ENCODE results near the gene TMEM178B. TPM values are rescaled to one million over a fixed set of nuclear protein-coding genes. Genes with fewer than 3 reads are reported as not detected.

Gene TMEM178B
- total RNA-seq, 1 donor from 2014 or later: 0.52 TPM

GRCh38 chr7:141349804-141350203 lies 275.9 kb downstream of the TMEM178B start:
- no peaks in the 10 kb centered on the region for H3K27me3 ChIP-seq (ENCODE audit: control insufficient read depth in 3 of 3, insufficient read depth in 3 of 3, low read length in 3 of 3)
- H3K27ac ChIP-seq (ENCODE audit: low read depth, low read length): no peak overlapping the region
- no peak overlapping the region for H3K9ac ChIP-seq (ENCODE audit: low read depth in 1 of 3, low read length in 3 of 3)
- H3K4me1 ChIP-seq (ENCODE audit: control insufficient read depth in 3 of 3, insufficient read depth in 3 of 3, low read length in 3 of 3): peaks cover 0 to 8% (median 2%) of the 10 kb centered on the region in 3 donors
- no peaks in the 10 kb centered on the region for H3K9me3 ChIP-seq (ENCODE audit: control insufficient read depth in 3 of 3, low read length in 3 of 3)
- H3K36me3 ChIP-seq (ENCODE audit: control insufficient read depth in 3 of 3, insufficient read depth in 3 of 3, low read length in 3 of 3): no peaks in the 10 kb centered on the region
- no peak overlapping the region for H3K4me3 ChIP-seq (ENCODE audit: low read length in 3 of 3)

GRCh38 chr7:141351175-141351574 lies 277.3 kb downstream of the TMEM178B start:
- Histone ChIP-seq H3K9me3 (ENCODE audit: control insufficient read depth in 3 of 3, low read length in 3 of 3) (no peaks in the 10 kb centered on the region), H3K9ac (ENCODE audit: low read depth in 1 of 3, low read length in 3 of 3) (no peak overlapping the region), H3K27ac (ENCODE audit: low read depth, low read length) (peak overlapping the region; percentile 50), H3K27me3 (ENCODE audit: control insufficient read depth in 3 of 3, insufficient read depth in 3 of 3, low read length in 3 of 3) (no peaks in the 10 kb centered on the region), H3K36me3 (ENCODE audit: control insufficient read depth in 3 of 3, insufficient read depth in 3 of 3, low read length in 3 of 3) (no peaks in the 10 kb centered on the region), H3K4me1 (ENCODE audit: control insufficient read depth in 3 of 3, insufficient read depth in 3 of 3, low read length in 3 of 3) (peaks cover 0 to 17% (median 2%) of the 10 kb centered on the region in 3 donors), H3K4me3 (ENCODE audit: low read length in 3 of 3) (no peak overlapping the region)

DNA sequence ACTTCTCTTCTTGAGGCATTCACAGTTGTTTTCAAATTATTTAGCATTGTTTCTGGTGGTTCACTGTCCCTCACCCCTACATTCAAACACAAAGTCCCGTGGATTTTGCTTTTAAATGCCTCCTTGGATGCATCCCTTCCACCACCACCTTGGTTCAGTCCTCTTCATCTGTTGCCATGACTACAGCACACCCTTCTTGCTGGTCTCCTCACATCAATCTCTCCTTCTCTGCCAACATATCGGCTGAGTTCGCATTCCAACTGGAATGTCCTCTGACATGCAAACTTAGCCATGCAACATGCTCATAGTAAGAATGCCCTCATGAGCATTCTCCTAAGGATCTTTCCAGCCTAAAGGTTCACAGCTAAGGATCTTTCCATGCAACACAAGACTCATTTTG lies 279.1 kb downstream of the TMEM178B start:
- H3K9me3 ChIP-seq (ENCODE audit: control insufficient read depth in 3 of 3, low read length in 3 of 3): no peaks in the 10 kb centered on the region
- no peak overlapping the region for H3K4me3 ChIP-seq (ENCODE audit: low read length in 3 of 3)
- H3K36me3 ChIP-seq (ENCODE audit: control insufficient read depth in 3 of 3, insufficient read depth in 3 of 3, low read length in 3 of 3): no peaks in the 10 kb centered on the region
- no peak overlapping the region for H3K9ac ChIP-seq (ENCODE audit: low read depth in 1 of 3, low read length in 3 of 3)
- no peak overlapping the region for H3K27ac ChIP-seq (ENCODE audit: low read depth, low read length)
- H3K27me3 ChIP-seq (ENCODE audit: control insufficient read depth in 3 of 3, insufficient read depth in 3 of 3, low read length in 3 of 3): no peaks in the 10 kb centered on the region
- H3K4me1 ChIP-seq (ENCODE audit: control insufficient read depth in 3 of 3, insufficient read depth in 3 of 3, low read length in 3 of 3): peaks cover 0 to 17% (median 2%) of the 10 kb centered on the region in 3 donors

- H3K36me3 ChIP-seq (ENCODE audit: control insufficient read depth in 3 of 3, insufficient read depth in 3 of 3, low read length in 3 of 3): no peaks in the 10 kb centered on the region
- H3K9ac ChIP-seq (ENCODE audit: low read depth in 1 of 3, low read length in 3 of 3): no peak overlapping the region
- peaks cover 0 to 17% (median 2%) of the 10 kb centered on the region in 3 donors for H3K4me1 ChIP-seq (ENCODE audit: control insufficient read depth in 3 of 3, insufficient read depth in 3 of 3, low read length in 3 of 3)
- H3K27ac ChIP-seq (ENCODE audit: low read depth, low read length): no peak overlapping the region
- H3K27me3 ChIP-seq (ENCODE audit: control insufficient read depth in 3 of 3, insufficient read depth in 3 of 3, low read length in 3 of 3): no peaks in the 10 kb centered on the region
- no peak overlapping the region for H3K4me3 ChIP-seq (ENCODE audit: low read length in 3 of 3)
- H3K9me3 ChIP-seq (ENCODE audit: control insufficient read depth in 3 of 3, low read length in 3 of 3): no peaks in the 10 kb centered on the region
Measured at GRCh38 chr7:141354251-141354650, 280.4 kb downstream of the TMEM178B start.

DNA sequence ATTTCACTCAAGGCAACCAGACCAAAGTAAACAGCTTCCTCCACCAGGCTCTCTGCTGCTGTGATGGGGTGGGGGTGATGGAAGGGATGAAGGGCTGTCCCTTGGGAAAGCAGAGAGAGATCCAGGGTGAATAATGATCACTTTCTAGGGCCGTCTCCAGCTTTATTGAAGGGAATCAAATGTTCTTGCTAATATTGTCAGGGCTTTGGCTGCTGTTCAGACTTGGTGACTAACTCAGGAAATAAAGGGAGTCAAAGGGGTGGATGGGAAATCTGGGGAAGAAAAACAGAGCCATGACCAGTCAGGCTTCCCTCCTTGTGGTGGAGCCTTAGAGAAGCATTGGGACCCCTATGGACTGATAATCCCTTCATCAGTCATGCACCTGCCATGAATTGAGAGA lies 281.2 kb downstream of the TMEM178B start:
- H3K27ac ChIP-seq (ENCODE audit: low read depth, low read length): no peak overlapping the region
- no peaks in the 10 kb centered on the region for H3K27me3 ChIP-seq (ENCODE audit: control insufficient read depth in 3 of 3, insufficient read depth in 3 of 3, low read length in 3 of 3)
- H3K9ac ChIP-seq (ENCODE audit: low read depth in 1 of 3, low read length in 3 of 3): no peak overlapping the region
- H3K4me3 ChIP-seq (ENCODE audit: low read length in 3 of 3): no peak overlapping the region
- H3K9me3 ChIP-seq (ENCODE audit: control insufficient read depth in 3 of 3, low read length in 3 of 3): no peaks in the 10 kb centered on the region
- H3K36me3 ChIP-seq (ENCODE audit: control insufficient read depth in 3 of 3, insufficient read depth in 3 of 3, low read length in 3 of 3): no peaks in the 10 kb centered on the region
- peaks cover 0 to 17% (median 2%) of the 10 kb centered on the region in 3 donors for H3K4me1 ChIP-seq (ENCODE audit: control insufficient read depth in 3 of 3, insufficient read depth in 3 of 3, low read length in 3 of 3)

DNA sequence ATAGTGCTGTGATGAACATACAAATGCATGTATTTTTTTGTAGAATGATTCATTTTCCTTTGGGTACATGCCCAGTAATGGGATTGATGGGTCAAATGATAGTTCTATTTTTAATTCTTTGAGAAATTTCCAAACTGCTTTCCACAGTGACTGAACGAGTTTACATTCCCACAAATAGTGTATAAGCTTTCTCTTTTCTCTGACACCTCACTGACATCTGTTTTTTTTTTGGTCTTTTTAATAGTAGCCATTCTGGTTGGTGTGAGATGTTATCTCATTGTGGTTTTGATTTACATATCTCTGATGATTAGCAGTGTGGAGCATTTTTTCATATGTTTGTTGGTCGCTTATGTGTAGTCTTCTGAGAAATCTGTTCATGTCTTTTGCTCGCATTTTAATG lies 282.3 kb downstream of the TMEM178B start:
- Histone ChIP-seq H3K9me3 (ENCODE audit: control insufficient read depth in 3 of 3, low read length in 3 of 3) (no peaks in the 10 kb centered on the region), H3K27me3 (ENCODE audit: control insufficient read depth in 3 of 3, insufficient read depth in 3 of 3, low read length in 3 of 3) (no peaks in the 10 kb centered on the region), H3K36me3 (ENCODE audit: control insufficient read depth in 3 of 3, insufficient read depth in 3 of 3, low read length in 3 of 3) (no peaks in the 10 kb centered on the region), H3K27ac (ENCODE audit: low read depth, low read length) (no peak overlapping the region), H3K4me3 (ENCODE audit: low read length in 3 of 3) (no peak overlapping the region), H3K9ac (ENCODE audit: low read depth in 1 of 3, low read length in 3 of 3) (no peak overlapping the region), H3K4me1 (ENCODE audit: control insufficient read depth in 3 of 3, insufficient read depth in 3 of 3, low read length in 3 of 3) (peaks cover 0 to 12% (median 2%) of the 10 kb centered on the region in 3 donors)

DNA sequence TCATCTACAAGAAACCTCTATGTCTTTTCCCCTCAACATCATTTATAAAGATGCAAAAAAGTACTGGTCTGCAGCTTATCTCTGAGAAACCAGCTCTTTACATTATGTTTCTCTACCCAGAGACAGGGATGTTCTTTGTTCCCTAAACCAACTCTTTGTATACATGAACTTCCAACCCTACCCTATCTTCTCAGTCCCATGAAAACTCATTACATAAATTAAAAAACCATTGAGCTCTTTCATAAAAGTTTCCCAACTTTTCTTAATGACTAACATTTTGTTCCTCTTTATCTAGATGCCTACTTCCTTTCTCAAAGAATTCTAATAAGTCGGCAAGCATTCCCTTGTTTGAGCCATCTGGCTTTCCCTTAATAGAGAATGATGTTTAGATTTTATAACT lies 284.5 kb downstream of the TMEM178B start:
- H3K9ac ChIP-seq (ENCODE audit: low read depth in 1 of 3, low read length in 3 of 3): no peak overlapping the region
- H3K36me3 ChIP-seq (ENCODE audit: control insufficient read depth in 3 of 3, insufficient read depth in 3 of 3, low read length in 3 of 3): no peaks in the 10 kb centered on the region
- H3K4me1 ChIP-seq (ENCODE audit: control insufficient read depth in 3 of 3, insufficient read depth in 3 of 3, low read length in 3 of 3): peaks cover 9 to 22% (median 12%) of the 10 kb centered on the region in 3 donors
- no peaks in the 10 kb centered on the region for H3K9me3 ChIP-seq (ENCODE audit: control insufficient read depth in 3 of 3, low read length in 3 of 3)
- H3K27me3 ChIP-seq (ENCODE audit: control insufficient read depth in 3 of 3, insufficient read depth in 3 of 3, low read length in 3 of 3): no peaks in the 10 kb centered on the region
- no peak overlapping the region for H3K4me3 ChIP-seq (ENCODE audit: low read length in 3 of 3)
- H3K27ac ChIP-seq (ENCODE audit: low read depth, low read length): no peak overlapping the region

DNA sequence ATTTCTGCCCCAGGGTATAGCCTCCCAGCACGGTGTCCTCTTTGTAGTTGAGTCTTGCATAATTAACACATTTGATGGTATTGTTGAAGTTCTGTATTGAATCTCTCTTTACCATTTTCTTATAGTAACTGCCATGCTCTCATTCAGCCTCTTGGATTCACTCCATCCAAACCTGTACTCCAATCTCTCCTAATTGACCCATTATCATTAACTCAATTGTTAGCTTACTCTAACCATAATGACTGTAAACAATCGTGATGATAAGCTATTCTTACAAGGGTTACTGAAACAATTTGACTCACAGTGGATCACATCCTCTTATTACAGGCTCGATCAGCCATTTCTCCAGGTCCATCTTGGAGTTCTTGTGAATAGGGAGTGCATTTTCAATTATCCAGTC lies 285.4 kb downstream of the TMEM178B start:
- Histone ChIP-seq H3K9me3 (ENCODE audit: control insufficient read depth in 3 of 3, low read length in 3 of 3) (no peaks in the 10 kb centered on the region), H3K27me3 (ENCODE audit: control insufficient read depth in 3 of 3, insufficient read depth in 3 of 3, low read length in 3 of 3) (no peaks in the 10 kb centered on the region), H3K27ac (ENCODE audit: low read depth, low read length) (no peak overlapping the region), H3K4me1 (ENCODE audit: control insufficient read depth in 3 of 3, insufficient read depth in 3 of 3, low read length in 3 of 3) (peaks cover 10 to 25% (median 12%) of the 10 kb centered on the region in 3 donors), H3K4me3 (ENCODE audit: low read length in 3 of 3) (no peak overlapping the region), H3K36me3 (ENCODE audit: control insufficient read depth in 3 of 3, insufficient read depth in 3 of 3, low read length in 3 of 3) (no peaks in the 10 kb centered on the region), H3K9ac (ENCODE audit: low read depth in 1 of 3, low read length in 3 of 3) (no peak overlapping the region)

DNA sequence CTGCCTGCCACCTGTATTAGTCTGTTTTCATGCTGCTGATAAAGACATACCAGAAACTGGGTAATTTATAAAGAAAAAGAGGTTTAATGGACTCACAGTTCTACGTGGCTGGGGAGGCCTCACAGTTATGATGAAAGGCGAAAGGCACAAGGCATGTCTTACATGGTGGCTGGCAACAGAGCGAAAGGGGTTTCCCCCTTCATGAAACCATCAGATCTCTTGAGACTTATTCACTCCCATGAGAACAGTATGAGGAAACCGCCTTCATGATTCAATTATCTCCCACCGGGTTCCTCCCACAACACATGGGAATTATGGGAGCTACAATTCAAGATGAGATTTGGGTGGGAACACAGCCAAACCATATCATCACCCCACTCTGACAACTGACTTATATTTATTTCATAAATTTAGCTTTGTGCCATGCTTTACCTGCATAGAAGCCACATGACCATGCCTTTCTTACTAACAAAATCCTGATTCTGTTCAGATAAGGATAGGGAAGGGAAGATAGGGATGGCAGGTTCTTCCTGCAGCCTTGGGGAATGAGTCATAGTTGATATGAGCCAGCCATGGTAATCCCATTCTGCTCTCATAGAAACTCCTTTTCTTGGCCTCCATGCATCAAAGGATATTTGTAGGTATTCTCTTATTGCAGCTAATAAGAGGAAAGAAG lies 286.0 kb downstream of the TMEM178B start:
- Histone ChIP-seq H3K27me3 (ENCODE audit: control insufficient read depth in 3 of 3, insufficient read depth in 3 of 3, low read length in 3 of 3) (no peaks in the 10 kb centered on the region), H3K9ac (ENCODE audit: low read depth in 1 of 3, low read length in 3 of 3) (no peak overlapping the region), H3K4me1 (ENCODE audit: control insufficient read depth in 3 of 3, insufficient read depth in 3 of 3, low read length in 3 of 3) (peaks cover 10 to 25% (median 10%) of the 10 kb centered on the region in 3 donors), H3K36me3 (ENCODE audit: control insufficient read depth in 3 of 3, insufficient read depth in 3 of 3, low read length in 3 of 3) (no peaks in the 10 kb centered on the region), H3K27ac (ENCODE audit: low read depth, low read length) (no peak overlapping the region), H3K4me3 (ENCODE audit: low read length in 3 of 3) (no peak overlapping the region), H3K9me3 (ENCODE audit: control insufficient read depth in 3 of 3, low read length in 3 of 3) (no peaks in the 10 kb centered on the region)

DNA sequence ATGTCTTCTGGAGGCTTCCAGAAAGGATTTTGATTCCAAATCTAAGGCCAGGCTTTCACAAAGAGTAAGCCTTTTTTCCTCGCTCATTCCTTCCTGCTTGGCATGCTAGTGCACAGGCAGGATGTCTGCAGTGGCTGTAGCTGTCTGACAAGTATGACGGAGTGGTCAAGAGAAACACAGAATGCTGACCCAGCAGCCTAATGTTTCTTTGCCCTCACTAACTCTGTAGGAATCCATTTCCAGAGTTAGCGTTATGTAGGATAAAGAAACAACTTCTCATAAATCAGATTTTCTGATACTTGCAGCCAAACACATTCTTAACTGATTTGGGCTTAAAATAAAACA lies 286.5 kb downstream of the TMEM178B start:
- no peaks in the 10 kb centered on the region for H3K36me3 ChIP-seq (ENCODE audit: control insufficient read depth in 3 of 3, insufficient read depth in 3 of 3, low read length in 3 of 3)
- H3K4me3 ChIP-seq (ENCODE audit: low read length in 3 of 3): no peak overlapping the region
- H3K9ac ChIP-seq (ENCODE audit: low read depth in 1 of 3, low read length in 3 of 3): no peak overlapping the region
- H3K4me1 ChIP-seq (ENCODE audit: control insufficient read depth in 3 of 3, insufficient read depth in 3 of 3, low read length in 3 of 3): peaks cover 11 to 25% (median 12%) of the 10 kb centered on the region in 3 donors
- no peaks in the 10 kb centered on the region for H3K27me3 ChIP-seq (ENCODE audit: control insufficient read depth in 3 of 3, insufficient read depth in 3 of 3, low read length in 3 of 3)
- no peak overlapping the region for H3K27ac ChIP-seq (ENCODE audit: low read depth, low read length)
- no peaks in the 10 kb centered on the region for H3K9me3 ChIP-seq (ENCODE audit: control insufficient read depth in 3 of 3, low read length in 3 of 3)
